ENCODE data around the gene ATM.
A peak's percentile ranks its signal among the peaks of the same experiment; 100 is the strongest.
"Not testable (repeated sequence)": the region's sequence is repeated elsewhere in the genome, so short reads cannot be mapped to it uniquely, and the experiment has no call there.

ATM gene

DNA sequence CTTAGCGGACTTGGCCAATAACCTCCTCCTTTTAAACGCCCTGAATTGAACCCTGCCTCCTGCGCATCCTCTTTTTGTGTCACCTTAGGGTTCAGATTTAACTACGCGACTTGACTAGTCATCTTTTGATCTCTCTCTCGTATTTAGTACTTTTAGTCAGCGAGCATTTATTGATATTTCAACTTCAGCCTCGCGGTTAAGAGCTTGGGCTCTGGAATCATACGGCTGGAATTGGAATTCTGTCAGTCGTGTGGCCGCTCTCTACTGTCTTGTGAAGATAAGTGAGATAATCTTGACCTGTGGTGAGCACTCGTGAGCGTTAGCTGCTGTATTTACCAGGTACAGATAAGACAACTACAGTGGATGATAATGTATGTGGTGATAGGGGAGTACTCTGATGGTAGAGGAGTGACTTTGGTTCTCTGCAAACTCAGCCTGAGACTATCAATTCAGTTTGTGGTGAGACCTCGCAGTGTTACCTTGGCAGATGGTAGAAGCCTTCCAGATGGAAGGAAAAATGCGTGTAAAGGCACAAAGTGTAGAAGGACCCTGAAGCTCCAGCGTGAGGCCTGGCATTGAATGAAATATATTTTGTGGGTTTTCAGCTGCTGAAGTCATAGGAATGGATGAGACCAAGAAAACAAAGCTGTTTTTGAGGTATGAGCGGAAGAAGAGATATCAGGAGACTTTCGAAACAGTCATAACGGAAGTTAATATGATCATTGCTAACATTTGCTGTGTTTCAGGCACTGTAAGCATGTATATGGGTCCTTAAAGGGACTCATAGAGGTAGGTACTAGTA, 682 bp downstream of the ATM start:
- DNase-seq: peak; percentile 81

DNA sequence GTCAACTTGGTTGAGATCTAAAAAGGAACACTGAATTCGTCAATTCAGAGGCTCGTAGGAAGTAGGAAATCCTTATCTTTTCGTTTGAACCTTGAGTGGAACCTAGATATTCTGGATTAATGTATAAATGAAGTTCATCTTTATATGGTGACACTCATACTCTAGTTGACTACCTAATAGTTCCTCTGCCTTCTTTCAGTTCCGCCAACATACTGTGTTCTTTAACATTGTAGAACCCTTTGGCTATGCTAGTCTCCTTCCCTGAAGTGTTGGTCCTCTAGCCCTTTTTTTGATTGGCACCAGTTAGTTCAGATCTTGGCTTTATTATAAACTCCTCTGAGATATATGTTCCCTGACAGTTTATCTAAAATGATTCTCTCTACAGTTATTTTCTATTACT, 1.5 kb downstream of the ATM start:
- DNase-seq: no peak

DNA sequence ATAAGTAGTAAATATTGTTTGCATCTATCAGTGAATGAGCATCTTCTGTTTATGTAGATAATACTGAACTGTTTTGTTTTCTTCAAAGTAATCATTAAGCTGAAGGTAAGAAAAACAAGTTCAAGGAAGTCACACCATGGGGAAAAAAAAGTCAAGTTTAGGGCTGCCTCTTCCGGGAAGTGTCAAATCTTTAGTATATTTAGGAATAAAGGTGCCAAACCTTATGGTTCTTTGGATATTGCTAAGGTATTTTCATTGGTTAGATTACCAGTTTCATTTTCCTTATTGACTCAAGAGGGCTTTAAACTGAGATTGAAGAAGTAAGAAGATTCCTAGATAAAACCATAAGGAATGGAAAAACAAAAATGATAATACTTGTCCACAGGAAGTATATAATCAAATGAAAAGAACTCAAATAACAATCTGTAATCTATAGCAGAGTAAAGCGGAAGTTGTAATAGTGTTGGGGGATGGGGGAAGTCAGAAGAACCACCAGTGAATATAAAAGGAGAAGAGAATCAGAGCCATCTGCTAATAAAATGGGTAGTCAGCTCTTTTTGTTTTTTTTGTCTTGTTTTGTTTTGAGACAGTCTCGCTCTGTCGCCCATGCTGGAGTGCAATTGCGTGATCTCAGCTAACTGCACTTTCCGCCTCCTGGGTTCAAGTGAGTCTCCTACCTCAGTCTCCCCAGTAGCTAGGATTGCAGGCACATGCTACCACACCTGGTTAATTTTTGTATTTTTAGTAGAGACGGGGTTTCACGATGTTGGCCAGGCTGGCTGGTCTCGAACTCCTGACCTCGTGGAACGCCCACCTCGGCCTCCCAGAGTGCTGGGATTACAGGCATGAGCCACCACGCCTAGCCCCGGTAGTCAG, 2.3 kb downstream of the ATM start:
- DNase-seq: no peak

DNA sequence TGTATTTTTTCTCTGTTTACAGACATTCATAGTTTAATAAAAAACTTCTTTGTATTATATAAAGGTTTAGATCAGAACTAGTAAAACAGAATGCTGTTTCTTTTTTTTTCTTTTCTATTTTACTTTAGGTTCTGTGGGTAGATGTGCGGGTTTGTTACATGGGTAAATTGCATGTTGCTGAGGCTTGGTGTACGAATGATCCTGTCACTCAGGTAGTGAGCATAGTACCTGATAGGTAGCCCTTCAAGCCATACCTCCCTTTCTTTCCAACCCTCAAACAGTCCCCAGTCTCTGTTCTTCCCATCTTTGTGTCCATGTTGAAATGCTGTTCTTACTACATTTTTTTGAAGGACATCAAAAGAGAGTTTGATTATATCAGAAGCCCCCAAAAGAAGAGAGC, 3.2 kb downstream of the ATM start:
- no peak for DNase-seq

DNA sequence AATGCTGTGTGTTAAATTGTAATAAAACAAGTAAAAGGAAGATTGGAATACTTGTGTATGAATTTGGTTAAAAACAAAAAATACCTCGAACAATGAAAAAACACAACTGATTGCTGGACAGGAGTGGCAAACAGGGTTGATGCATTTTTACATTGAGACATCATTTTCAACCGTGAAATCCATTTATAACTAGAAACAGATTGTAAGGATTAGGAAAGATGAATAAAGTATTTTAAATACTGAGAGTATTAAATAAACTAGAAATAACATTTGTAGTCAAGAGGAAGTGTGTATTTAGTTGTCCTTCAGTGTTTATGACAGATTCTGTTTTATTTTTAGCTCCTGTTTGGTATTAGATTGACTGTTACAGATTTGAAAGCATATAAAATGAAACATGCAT, 5.4 kb downstream of the ATM start:
- DNase-seq: no peak

DNA sequence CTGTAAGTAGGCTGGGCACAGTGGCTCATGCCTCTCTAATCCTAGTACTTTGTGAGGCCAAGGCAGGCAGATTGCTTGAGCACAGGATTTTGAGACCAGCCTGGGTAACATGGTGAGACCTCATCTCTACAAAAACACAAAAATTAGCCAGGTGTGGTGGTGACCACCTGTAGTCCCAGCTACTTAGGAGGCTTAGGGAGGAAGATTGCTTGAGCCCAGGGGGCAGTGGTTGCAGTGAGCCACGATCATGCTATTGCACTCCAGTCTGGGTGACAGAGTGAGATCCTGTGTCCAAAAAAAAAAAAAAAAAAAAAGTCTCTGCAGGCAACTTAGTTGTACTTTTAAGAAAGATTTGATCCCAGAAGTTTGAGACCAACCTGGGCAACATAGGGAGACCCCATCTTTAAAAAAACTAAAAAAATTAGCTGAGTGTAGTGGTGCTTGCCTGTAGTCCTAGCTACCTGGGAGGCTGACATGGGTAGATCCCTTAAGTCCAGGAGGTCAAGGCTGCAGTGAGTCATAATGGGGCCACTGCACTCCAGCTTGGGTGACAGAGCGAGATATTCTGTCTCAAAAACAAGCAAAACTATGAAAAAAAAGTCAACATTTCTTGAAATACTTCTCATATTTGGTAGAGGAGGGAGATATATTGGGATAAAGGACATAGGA, 10.5 kb downstream of the ATM start:
- DNase-seq: no peak

DNA sequence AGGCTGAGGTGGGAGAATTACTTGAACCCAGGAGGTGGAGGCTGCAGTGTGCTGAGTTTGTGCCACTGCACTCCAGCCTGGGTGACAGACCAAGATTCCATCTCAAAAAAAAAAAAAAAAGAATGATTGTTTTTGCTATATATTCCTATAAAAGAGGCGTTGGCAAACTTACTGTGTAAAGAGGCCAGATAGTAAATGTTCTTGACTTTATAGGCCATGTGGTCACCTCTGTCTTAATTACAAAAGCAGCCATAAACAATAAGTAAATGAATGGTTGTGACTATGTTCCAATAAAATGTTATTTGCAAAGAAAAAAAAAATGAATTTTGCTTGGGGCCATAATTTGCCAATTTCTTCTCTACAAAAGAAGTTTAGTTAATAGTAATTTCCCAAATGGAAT, 12.3 kb downstream of the ATM start:
- no peak for DNase-seq

DNA sequence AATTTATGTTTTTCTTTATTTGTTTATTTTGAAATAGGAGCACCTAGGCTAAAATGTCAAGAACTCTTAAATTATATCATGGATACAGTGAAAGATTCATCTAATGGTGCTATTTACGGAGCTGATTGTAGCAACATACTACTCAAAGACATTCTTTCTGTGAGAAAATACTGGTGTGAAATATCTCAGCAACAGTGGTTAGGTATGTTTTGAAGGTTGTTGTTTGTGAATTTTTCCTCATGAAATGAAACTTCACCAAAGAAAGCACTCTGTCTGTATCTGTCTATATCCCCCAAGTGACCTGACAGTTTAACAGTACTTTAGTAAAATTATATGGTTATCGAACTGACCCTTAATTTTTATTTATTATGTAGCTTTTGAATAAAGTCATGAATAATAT, 12.8 kb downstream of the ATM start:
- DNase-seq: no peak

DNA sequence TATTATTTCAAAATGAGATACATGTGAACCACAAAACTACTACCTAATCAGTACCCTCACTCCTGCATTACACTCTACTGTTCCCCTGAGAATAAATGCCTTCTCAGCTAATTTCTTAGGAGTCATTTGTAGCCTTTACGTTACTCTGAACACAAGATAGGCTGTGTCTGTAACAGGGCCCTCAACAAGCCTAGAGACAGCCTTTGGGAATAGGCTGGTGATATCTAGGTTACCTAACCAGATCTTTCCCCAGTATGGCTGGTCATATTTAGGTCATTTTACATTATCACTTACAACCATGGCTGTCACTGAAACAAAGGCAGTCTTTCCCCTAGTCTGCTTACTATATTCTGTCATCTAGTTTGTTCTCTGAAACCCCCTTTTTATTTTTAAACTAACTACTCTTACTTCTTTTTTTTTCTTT, 14.2 kb downstream of the ATM start:
- DNase-seq: no peak

DNA sequence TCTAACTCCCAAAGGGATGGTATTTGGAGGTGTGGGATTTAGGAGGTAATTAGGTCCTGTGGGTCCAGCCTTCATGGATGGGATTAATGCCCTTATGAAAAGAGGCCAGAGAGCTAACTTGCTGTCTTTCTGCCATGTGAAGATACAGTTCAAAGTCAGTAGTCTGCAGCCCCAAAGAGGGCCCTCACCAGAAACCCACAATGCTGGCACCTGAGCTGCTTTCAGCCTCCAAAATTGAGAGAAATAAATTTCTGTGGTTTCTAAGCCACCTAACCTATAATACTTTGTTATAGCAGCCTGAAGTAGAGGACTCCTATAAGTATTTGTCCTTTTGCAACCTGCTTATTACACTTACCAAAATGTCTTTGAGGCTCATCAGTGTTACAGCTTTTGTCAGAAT, 16.2 kb downstream of the ATM start:
- DNase-seq: no peak

DNA sequence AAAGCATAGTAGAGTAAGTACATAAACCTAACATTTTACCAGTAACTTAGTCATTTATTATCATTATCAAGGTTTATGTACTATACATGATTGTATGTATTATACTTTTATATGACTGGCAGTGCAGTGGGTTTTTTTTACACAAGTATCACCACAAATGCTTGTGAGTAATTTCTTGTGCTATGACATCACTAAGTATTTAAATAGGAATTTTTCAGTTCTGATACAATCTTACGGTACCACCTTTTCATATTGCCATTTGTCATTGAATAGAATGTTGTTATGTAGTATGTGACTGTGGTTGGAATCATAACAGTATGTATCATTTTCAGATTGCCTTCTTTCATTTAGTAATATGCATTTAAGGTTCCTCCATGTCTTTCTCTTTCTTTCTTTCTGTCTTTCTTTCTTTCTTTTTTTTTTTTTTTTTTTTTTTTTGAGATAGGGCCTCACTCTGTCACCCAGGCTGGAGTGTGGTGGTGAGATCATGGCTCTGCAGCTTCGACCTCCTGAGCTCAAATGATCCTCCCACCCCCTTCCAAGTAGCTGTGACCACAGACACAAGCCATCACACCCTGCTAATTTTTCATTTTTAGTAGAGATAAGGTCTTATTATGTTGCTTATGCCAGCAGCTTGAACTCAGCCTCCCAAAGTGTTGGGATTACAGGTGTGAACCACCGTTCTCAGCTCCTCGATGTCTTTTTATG, 18.6 kb downstream of the ATM start:
- no peak for DNase-seq

DNA sequence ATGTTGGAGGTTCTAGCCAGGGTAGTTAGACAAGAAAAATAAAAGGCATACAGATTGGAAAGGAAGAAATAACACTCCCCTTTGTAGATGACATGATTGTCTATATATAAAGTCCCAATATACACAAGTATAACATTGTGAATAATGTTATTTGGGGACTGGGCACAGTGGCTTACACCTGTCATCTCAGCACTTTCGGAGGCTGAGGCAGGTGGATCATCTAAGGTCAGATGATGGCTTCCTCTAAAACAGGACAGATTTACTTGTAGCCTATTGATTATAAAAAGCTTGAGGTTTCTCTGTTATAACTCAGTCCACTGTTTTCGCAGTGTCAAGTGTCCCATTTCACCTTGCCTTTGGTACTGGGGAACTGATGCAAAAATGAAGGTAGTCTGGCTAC, 19.6 kb downstream of the ATM start:
- no peak for DNase-seq

DNA sequence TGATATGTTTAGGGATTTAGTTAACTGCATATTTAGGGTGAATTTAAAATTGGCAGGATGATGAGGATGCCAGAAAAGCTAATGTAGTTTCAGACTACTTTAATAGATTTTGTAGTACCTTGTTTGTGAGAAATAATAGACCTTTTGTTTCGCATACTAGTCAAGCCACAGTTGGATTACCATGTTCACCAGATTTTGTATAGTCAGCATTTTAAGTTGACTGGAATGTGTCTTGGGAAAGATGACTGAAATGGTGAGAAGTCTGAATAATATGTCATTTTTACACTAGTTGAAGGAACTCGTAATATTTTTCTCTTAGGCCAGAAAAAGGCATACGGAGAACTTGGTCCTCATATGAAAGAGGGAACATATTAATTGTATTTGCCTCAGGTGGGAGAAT, 23.4 kb downstream of the ATM start:
- DNase-seq: no peak

DNA sequence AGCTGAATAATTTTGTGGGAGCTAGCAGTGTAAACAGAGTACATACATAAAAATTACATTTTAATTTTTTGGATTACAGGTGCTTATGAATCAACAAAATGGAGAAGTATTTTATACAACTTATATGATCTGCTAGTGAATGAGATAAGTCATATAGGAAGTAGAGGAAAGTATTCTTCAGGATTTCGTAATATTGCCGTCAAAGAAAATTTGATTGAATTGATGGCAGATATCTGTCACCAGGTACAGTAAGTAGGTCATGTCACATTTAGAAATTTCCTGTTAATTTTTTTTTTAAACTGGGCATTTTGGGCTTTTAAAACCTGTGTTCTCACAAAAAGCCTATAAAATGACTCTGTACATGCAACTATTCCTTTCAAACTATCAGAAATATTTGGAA, 24.0 kb downstream of the ATM start:
- no peak for DNase-seq

DNA sequence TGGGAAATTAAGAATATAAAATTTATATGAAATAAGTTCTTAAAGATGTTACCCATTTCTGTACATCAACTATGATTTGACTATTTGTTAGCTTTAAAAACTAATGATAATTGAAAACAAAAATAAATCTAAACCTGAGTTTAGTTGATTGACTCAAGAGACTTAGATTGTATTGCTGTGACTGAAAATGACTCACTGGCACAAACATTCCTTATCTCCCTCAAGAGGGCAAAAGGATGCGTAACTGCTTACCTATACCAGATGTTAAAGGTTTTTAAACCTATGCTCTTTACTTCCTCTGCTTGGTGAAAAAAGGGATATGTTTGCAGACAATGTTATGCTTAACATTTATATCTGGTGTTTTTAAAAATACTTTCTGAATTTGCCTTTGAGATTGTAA, 30.3 kb downstream of the ATM start:
- no peak for DNase-seq

DNA sequence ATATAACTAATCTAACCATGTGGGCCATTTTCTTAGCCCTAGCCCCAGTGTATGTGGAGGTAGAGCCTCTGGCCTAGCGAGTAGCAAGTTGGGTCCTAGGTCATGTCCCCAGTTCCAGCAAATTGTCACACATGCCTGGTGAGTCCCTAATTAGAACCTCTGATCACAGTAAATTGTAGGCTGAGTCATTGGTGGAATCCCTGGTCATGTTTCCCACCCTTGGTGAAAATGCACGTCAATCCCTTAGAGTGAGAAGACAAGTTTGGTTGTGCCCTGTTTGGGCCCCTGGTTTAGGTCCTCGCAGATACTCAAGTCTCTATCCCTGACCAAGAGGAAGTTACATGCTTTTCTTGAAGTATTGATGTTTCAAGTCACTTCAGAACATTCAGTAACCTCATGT, 46.7 kb downstream of the ATM start:
- DNase-seq: no peak

DNA sequence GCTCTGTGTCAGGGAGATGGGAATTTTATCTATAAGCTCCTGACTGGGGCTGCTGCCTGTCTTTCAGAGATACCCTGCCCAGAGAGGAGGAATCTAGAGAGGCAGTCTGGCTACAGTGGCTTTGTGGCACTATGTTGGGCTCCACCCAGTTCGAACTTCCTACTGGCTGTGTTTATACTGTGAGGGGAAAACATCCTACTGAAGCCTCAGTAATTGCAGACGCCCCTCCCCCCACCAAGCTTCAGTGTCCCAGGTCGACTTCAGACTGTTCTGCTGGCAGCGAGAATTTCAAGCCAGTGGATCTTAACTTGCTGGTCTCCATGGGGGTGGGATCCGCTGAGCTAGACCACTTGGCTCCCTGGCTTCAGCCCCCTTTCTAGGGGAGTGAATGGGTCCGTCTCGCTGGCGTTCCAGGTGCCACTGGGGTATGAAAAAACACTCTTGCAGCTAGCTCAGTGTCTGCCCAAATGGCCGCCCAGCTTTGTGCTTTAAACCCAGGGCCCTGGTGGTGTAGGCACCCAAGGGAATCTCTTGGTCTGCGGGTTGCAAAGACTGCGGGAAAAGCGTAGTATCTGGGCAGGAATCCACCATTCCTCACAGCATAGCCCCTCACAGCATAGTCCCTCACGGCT, 54.2 kb downstream of the ATM start:
- DNase-seq: not testable (repeated sequence)

DNA sequence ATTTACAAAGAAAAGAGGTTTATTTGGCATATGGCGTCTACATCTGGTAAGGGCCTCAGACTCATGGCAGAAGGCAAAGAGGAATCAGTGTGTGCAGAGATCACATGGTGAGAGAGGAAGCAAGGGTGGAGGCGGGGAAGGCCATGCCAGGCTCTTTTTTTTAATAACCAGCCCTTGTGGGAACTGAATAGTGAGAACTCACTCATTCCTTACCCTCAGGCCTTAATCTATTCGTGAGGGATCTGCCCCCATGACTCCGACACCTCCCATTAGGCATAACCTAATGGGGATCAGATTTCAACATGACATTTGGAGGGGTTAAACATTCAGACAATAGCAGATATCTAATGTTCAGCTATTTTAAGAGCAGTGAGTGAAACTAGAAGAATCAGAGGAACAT, 55.7 kb downstream of the ATM start:
- DNase-seq: no peak

DNA sequence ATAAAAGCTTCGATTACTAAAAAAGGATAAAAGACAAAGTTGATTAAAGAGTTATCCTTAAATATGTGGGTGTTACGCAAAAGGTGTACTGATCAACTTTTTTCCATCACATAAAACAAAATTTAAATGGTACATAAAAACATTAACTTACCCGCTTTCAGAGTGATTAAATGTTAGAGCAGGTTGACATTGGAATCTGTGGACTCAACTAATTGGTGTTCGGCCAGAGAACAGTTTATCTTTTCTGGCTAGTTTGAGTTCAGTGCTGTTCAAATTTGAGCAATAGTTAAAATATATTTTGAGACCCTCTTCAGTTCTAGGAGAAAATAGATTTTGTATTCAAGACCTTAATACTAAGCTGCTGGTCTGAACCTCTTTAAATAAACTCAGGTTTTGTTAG, 56.1 kb downstream of the ATM start:
- DNase-seq: no peak

DNA sequence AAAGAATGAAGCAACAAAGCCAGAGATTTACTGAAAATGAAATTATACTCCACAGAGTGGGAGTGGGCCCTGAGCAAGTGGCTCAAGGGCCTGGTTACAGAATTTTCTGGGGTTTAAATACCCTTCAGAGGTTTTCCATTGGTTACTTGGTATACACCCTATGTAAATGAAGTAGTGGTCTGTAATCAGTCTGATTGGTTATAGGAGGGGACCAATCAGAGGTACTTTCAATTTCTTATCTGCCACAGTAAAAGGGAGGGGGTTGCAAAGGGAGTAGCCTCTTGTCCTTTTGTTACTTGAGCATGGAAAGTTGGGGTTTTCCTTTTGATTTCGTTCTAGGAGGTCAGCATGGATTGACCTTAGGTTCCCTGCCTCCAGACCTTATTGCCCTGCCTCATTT, 63.5 kb downstream of the ATM start:
- no peak for DNase-seq

DNA sequence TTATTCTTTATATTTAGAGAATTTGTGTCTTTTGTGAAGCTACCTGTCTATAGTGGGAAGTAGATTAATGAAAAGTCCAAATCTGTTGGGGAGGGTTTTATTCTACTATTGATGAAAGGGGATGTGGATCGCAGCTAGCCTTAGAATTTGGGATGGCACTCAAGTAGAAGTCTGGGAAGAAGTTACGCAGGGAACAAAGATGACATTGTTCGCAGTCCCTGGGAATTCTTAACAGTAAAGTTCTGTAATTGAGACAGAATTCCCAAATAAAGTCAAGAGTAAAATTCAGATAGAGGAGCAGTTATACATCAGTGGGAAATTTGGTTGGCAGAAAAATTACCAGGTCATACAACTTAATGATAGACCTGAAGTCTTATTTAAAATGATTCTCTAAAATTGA, 64.1 kb downstream of the ATM start:
- no peak for DNase-seq

DNA sequence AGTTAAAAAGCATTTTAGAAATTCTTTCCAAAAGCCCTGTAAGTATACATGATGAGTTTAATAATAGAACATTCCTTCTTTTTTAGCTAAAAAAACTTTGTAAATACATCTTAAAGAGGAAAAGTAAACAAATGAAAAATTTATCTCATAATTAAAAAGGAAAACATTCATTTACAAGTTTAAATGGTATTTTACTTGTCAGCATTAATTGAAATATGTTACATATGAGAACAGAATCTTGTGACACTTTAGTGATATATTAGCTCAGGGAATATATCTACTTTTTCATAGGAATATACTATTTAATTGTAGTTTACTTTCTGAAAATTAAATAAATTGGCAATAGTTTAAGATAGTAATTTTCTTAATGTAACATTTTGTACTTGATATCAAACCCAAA, 66.2 kb downstream of the ATM start:
- DNase-seq: not testable (repeated sequence)

DNA sequence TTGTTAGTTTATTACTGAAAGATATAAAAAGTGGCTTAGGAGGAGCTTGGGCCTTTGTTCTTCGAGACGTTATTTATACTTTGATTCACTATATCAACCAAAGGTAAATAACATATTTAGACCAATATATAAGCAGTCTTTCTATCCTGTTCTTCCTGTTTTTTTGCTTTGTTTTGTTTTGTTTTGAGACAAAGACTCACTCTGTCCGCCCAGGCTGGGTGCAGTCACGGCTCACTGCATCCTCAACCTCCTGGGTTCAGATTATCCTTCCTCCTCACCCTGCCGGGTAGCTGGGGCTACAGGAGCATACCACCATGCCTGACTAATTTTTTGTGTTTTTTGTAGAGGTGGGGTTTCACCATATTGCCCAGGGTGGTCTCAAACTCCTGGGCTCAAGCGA, 66.8 kb downstream of the ATM start:
- DNase-seq: peak; percentile 87 to 95

All from NCI-H526 (cell line).